Measurements from ENCODE around the gene GLIS2.

The GLIS2 gene

DNA sequence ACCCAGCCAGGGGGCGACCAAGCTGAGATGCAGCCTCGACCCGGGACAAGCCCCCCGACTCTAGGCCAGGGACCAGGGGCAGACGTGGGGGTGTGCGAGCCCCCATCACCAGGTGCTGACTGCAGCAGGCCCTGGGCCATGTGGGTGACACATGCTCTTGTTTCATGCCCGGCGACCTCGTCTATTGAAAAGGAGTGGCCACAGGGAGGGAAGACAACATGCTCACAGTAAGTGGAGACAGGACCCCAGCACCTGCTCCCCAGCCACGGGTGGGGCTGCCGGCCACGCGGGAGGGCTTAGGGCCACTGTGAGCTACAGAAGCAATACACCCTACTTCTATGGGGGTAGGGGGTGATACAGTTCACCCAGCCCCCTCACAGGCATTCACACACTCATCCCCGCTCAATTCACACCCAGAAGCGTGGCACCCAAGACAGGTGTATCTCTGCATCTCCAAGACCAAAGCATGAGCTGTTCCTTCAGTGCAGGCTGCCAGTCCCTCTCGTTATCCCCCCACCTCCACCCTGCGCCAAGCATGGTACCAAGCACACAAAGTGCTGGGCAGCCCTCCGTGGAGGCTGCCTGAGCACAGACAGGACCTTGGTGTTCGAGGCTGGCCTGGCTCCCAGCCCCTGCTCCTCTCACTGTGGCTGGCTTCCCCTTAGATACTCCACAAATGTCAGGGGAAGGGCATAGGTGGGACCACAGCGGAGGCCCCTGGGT, 69.4 kb downstream of the GLIS2 start:
- DNase-seq (ENCODE audit: insufficient read length) (no peak), FAIRE-seq (no peak)
- TF ChIP-seq POLR2A (IDR thresholded peaks at IDR 0.05; ENCODE audit: low read depth, low read length) = no peak
- TF ChIP-seq POLR2AphosphoS5 (IDR thresholded peaks at IDR 0.05; ENCODE audit: low read depth, low read length) = no peak
- TF ChIP-seq TAF1 (IDR thresholded peaks at IDR 0.05; ENCODE audit: borderline replicate concordance, low read depth, low read length) = no peak

DNA sequence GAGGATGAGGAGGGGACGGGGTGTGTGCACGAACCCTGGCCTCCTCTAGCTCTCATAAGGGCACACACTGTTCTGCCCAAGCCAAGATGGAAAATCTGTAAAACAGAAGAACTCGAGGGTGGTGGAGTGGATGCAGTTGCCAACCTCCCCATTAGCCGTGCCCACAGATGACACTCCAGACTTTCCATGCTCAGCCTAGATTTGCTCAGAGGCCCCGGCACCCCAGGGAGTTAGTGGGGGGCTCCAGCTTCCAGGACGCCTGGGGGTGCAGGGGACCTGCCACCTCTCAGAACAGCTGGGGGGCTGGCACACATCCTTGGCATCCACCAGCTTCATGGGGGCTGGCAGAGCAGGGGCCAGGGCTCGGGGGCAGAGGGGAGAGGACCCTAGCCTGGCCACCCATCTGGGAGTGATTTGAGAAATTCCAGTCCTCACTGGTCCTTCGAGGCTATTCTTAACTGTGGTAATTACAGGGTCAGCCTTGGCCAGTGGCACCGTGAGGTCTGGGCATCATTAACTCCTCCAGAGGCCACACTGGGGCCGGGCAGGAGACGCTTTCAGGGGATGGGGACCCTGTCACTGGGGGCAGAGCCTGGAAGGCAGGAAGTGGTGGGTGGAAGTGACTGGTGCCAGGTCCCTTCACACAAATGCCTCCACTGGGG, 70.1 kb downstream of the GLIS2 start:
- DNase-seq (ENCODE audit: insufficient read length) = no peak
- TF ChIP-seq POLR2AphosphoS5 (IDR thresholded peaks at IDR 0.05; ENCODE audit: low read depth, low read length) (no peak), POLR2A (IDR thresholded peaks at IDR 0.05; ENCODE audit: low read depth, low read length) (no peak), TAF1 (IDR thresholded peaks at IDR 0.05; ENCODE audit: borderline replicate concordance, low read depth, low read length) (no peak)
- no peak for FAIRE-seq

DNA sequence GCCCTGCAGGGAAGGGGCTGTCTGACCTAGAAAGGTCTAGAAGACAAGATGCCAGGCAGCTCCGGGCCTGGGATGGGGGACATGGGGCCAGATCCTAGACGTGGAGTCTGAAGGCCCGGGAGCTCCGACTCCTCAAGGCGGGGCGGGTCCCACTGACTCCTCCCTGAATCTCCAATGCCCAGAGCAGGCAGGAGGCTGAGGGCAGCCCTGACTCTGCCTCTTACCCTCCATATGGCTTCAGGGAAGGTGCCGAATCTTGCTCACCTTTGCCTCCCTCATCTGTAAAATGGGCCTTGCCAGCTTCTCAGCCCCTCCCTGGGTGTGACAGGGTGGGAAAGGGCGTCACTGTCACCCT, 70.6 kb downstream of the GLIS2 start:
- no peak for DNase-seq (ENCODE audit: insufficient read length)
- TF ChIP-seq TAF1 (IDR thresholded peaks at IDR 0.05; ENCODE audit: borderline replicate concordance, low read depth, low read length) (no peak), POLR2A (IDR thresholded peaks at IDR 0.05; ENCODE audit: low read depth, low read length) (no peak), POLR2AphosphoS5 (IDR thresholded peaks at IDR 0.05; ENCODE audit: low read depth, low read length) (no peak; the same call in 1 of the 2 replicates)
- no peak for FAIRE-seq

DNA sequence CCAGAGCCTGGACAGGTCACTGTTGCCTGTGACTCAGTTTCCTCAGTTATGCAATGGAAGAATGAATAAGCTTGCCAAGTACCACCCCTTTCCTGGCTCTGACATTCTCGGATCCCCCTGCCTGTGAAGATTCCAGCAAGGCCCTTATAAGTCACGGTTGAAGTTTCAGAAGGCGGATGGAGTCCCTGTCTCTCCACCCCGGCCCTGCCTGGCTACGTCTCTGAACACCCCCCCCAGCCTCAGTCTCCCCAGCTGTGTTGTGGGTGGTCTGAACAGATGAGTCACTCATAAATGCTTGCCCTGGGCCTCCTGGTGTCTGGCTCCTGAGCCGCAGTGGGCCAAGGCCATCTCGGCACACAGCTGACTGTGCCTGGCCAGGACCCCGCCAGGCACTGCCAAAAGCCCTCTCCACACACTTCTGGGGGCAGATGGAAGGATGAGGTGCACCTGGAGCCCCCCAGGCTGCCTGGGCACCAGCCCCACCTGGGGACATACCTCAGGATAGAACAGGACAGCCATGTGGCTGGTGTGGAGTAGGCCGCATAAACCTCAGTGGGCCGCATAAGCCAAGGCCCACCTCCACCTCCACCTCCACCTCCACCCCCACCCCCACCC, 71.2 kb downstream of the GLIS2 start:
- TF ChIP-seq POLR2AphosphoS5 (IDR thresholded peaks at IDR 0.05; ENCODE audit: low read depth, low read length) (no peak), TAF1 (IDR thresholded peaks at IDR 0.05; ENCODE audit: borderline replicate concordance, low read depth, low read length) (no peak), POLR2A (IDR thresholded peaks at IDR 0.05; ENCODE audit: low read depth, low read length) (no peak)
- DNase-seq (ENCODE audit: insufficient read length) = no peak
- no peak for FAIRE-seq

DNA sequence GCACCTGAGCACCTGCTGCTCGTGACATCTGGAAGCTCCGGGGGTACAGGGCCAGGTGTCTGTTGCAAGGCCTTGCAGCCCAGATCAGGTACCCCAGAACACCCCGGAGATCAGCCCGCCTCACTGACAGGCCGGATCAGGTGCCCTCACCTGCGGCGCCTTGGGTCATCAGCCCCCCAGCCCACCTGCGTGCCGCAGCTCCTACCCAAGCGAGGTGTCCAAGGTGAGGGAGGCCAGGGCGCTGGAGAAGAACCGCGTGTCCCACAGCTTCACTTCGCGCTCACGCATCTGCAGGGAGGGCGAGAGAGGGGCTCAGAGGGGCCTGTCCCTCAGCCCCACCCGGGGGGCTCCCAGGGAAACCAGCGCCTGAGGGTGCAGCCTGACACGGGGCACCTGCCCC, 71.9 kb downstream of the GLIS2 start:
- TF ChIP-seq POLR2AphosphoS5 (IDR thresholded peaks at IDR 0.05; ENCODE audit: low read depth, low read length) (no peak), TAF1 (IDR thresholded peaks at IDR 0.05; ENCODE audit: borderline replicate concordance, low read depth, low read length) (no peak), POLR2A (IDR thresholded peaks at IDR 0.05; ENCODE audit: low read depth, low read length) (no peak)
- DNase-seq (ENCODE audit: insufficient read length) (no peak), FAIRE-seq (no peak)

DNA sequence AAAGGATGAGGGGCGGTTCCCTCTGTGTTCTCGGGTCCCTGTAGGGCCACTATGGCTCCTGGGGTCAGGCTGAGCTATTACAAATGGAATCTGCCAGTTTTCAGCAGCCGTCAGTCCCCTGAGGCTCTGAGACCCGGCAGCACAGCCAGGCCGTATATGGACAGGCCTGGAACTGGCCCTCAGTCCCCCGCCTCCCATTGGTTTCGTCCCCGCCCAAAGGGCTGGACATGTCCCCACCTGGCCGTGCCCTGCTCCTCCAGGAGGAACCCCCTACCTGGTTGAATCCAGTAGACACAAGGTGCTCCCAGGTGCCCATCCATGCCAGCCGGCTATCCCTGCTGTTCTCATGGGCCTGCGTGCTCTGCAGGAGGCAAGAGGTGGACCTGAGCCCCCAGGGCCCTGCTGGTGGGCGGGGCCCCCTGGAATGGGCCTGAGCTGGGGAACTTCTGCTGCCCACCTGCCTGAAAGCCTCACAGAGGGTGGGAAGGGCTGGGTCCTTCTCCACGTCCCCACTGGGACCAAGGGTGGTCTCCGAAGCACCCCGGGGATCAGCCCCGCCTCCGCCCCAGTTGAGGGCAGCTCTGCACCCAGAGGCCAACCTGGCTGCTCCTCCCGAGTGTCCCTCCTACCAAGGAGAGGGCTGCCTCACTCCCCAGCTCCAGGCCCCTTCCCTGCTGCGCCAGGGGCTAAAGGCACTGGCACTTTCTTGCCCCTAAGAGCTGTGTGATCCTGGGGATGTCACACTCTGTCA, 72.6 kb downstream of the GLIS2 start:
- FAIRE-seq (no peak), DNase-seq (ENCODE audit: insufficient read length) (no peak)
- no peak for TF ChIP-seq POLR2A (IDR thresholded peaks at IDR 0.05; ENCODE audit: low read depth, low read length)
- TF ChIP-seq POLR2AphosphoS5 (IDR thresholded peaks at IDR 0.05; ENCODE audit: low read depth, low read length) = no peak
- TF ChIP-seq TAF1 (IDR thresholded peaks at IDR 0.05; ENCODE audit: borderline replicate concordance, low read depth, low read length) = no peak

All from GM12892 (cell line).